Measurements from ENCODE around the gene CTNNA1.

The CTNNA1 gene

DNA sequence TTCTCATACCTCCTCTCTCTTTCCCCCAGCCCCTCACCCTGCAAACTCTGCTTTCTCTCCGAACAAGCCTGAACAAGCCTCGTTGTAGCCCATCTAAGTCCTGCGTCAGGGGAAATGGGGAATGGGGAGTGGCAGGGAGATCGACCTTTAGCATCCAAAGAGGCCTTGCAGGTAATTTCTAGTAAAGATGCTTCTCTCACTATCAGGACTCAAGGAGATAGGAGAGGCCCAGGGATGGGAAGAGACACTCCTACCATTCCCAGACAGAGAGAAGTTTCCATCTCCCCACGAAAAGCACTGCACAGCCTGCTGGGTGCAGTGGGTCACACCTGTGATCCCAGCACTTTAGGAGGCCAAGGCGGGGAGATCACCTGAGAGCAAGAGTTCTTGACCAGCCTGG is 44.4 kb upstream of the CTNNA1 start:
- no peak overlapping the region for H3K4me3 ChIP-seq (ENCODE audit: low read depth, low read length)
- H3K27ac ChIP-seq (ENCODE audit: extremely low read depth, low read depth, low read length) = no peak overlapping the region
- ChIA-PET CTCF (no interaction called here), POLR2A (no interaction called here)
- TF ChIP-seq KLF17 (tag by site-specific recombination; IDR thresholded peaks at IDR 0.05) = no peak
- TF ChIP-seq ZNF76 (tag by site-specific recombination; IDR thresholded peaks at IDR 0.05; ENCODE audit: borderline replicate concordance, low read depth) = no peak
- TF ChIP-seq, protein P1, sequence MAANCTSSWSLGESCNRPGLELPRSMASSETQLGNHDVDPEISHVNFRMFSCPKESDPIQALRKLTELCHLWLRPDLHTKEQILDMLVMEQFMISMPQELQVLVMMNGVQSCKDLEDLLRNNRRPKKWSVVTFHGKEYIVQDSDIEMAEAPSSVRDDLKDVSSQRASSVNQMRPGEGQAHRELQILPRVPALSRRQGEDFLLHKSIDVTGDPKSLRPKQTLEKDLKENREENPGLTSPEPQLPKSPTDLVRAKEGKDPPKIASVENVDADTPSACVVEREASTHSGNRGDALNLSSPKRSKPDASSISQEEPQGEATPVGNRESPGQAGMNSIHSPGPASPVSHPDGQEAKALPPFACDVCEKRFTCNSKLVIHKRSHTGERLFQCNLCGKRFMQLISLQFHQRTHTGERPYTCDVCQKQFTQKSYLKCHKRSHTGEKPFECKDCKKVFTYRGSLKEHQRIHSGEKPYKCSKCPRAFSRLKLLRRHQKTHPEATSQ (tag by site-specific recombination; IDR thresholded peaks at IDR 0.05) = no peak
- TF ChIP-seq MEIS1 (CRISPR knock-in tag; IDR thresholded peaks at IDR 0.05; ENCODE audit: borderline replicate concordance) = no peak
- TF ChIP-seq ZEB2 (tag by site-specific recombination; IDR thresholded peaks at IDR 0.05) = no peak
- TF ChIP-seq ZNF501 (tag by site-specific recombination; IDR thresholded peaks at IDR 0.05) = no peak
- no peak for TF ChIP-seq ZBTB20 (tag by site-specific recombination; IDR thresholded peaks at IDR 0.05)
- no peak for TF ChIP-seq ZNF555 (tag by site-specific recombination; conservative IDR thresholded peaks at IDR 0.05)
- H3K9me3 ChIP-seq (ENCODE audit: control insufficient read depth, insufficient read depth, low read depth, low read length) = no peaks in the 10 kb centered on the region
- H3K36me3 ChIP-seq (ENCODE audit: control insufficient read depth in 2 of 2, insufficient read depth in 1 of 2, low read length in 2 of 2) = no peaks in the 10 kb centered on the region
- H3K4me1 ChIP-seq (ENCODE audit: control insufficient read depth, insufficient read depth, low read length) = no peaks in the 10 kb centered on the region; the same call in 1 of the 2 replicates

DNA sequence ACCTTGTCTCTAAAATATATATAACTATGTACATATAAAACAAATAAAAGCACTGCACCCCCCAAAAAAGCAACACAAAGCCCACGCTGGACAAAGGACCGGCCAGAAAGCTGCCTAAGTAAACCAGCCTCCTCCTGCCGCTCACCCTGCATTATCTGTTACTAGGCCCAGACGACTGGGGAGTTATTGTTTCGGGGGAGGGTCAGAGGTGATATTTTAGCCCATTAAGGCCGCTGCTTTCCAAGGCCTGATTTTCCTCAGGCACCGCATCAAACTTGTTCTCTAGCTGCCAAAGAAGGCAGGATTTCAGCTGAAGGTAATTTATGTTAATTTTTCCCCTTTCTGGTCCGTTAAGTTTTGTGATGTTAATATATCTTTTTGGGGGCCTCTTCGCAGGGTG is 44.0 kb upstream of the CTNNA1 start:
- H3K4me3 ChIP-seq (ENCODE audit: low read depth, low read length) = no peak overlapping the region
- ChIA-PET CTCF (no interaction called here), POLR2A (no interaction called here)
- no peak for TF ChIP-seq OVOL3 (tag by site-specific recombination; IDR thresholded peaks at IDR 0.05)
- no peak for TF ChIP-seq ZSCAN18 (tag by site-specific recombination; IDR thresholded peaks at IDR 0.05)
- no peak for TF ChIP-seq ZBTB10 (tag by site-specific recombination; IDR thresholded peaks at IDR 0.05)
- no peak for TF ChIP-seq ZIC2 (tag by site-specific recombination; IDR thresholded peaks at IDR 0.05)
- no peak for TF ChIP-seq ZFP37 (tag by site-specific recombination; IDR thresholded peaks at IDR 0.05)
- TF ChIP-seq BCL11B (tag by site-specific recombination; IDR thresholded peaks at IDR 0.05; ENCODE audit: low read depth) = no peak
- TF ChIP-seq ZNF24 (tag by site-specific recombination; IDR thresholded peaks at IDR 0.05) = no peak
- no peak for TF ChIP-seq ZNF501 (tag by site-specific recombination; IDR thresholded peaks at IDR 0.05)
- no peak for TF ChIP-seq ZNF221 (tag by site-specific recombination; IDR thresholded peaks at IDR 0.05; ENCODE audit: borderline replicate concordance)
- no peak for TF ChIP-seq PRDM1 (tag by site-specific recombination; IDR thresholded peaks at IDR 0.05)
- no peak for TF ChIP-seq ZNF654 (tag by site-specific recombination; IDR thresholded peaks at IDR 0.05; ENCODE audit: low read depth)
- no peak for TF ChIP-seq ZNF558 (tag by site-specific recombination; IDR thresholded peaks at IDR 0.05)
- no peak for TF ChIP-seq ZNF18 (tag by site-specific recombination; IDR thresholded peaks at IDR 0.05)
- no peaks in the 10 kb centered on the region; the same call in 1 of the 2 replicates for H3K4me1 ChIP-seq (ENCODE audit: control insufficient read depth, insufficient read depth, low read length)
- no peaks in the 10 kb centered on the region for H3K9me3 ChIP-seq (ENCODE audit: control insufficient read depth, insufficient read depth, low read depth, low read length)
- no peak overlapping the region for H3K27ac ChIP-seq (ENCODE audit: extremely low read depth, low read depth, low read length)
- H3K36me3 ChIP-seq (ENCODE audit: control insufficient read depth in 2 of 2, insufficient read depth in 1 of 2, low read length in 2 of 2) = no peaks in the 10 kb centered on the region

Data from HEK293 (cell line).